HepG2 (cell line): ENCODE data around the gene PSMB1. TPM values are rescaled to one million over a fixed set of nuclear protein-coding genes. Genes with fewer than 3 reads are reported as not detected.

Source experiments
- DNMT1 ChIP-seq: sonication (generic); formaldehyde crosslinking; IDR thresholded peaks from 2 replicates; pipeline ENCODE4 v1.5.1; 2020; ENCODE audit warnings: mild to moderate bottlenecking, missing genetic modification reagents
- PRDM4 ChIP-seq: sonication (generic); formaldehyde crosslinking; IDR thresholded peaks from 2 replicates; pipeline ENCODE4 v1.9.0; 2021; ENCODE audit warnings: missing genetic modification reagents, borderline replicate concordance
- REPIN1 ChIP-seq: sonication (generic); formaldehyde crosslinking; IDR thresholded peaks from 2 replicates; pipeline ENCODE4 v1.8.0; 2022; ENCODE audit warnings: missing genetic modification reagents, low read depth, mild to moderate bottlenecking, borderline replicate concordance
- SAFB2 ChIP-seq: sonication (generic); formaldehyde crosslinking; IDR thresholded peaks from 2 replicates; pipeline ENCODE4 v1.5.1; 2020; ENCODE audit warnings: missing genetic modification reagents, low read depth, mild to moderate bottlenecking, borderline replicate concordance
- SP1 ChIP-seq, 2 experiments: fragments of 450-650 bp in 1 of 2; sonication (generic) in 1 of 2; formaldehyde crosslinking in 1 of 2; IDR thresholded peaks; 2 replicates each; pipeline versions ENCODE4 v1.4.0 to v1.6.1; 2016 to 2020; ENCODE audit warnings: missing genetic modification reagents in 1 of 2
- TGIF2 ChIP-seq: IDR thresholded peaks from 2 replicates; pipeline ENCODE4 v1.6.1; 2016; ENCODE audit warnings: control low read depth, missing compliant biosample characterization
- ZHX2 ChIP-seq, 2 experiments: sonication (generic) in 1 of 2; formaldehyde crosslinking in 1 of 2; IDR thresholded peaks; 2 replicates each; pipeline versions ENCODE4 v1.6.1 to v1.9.0; 2014 to 2022; ENCODE audit warnings: antibody characterized with exemption in 1 of 2, borderline replicate concordance in 1 of 2, inconsistent platforms in 1 of 2, low read depth in 1 of 2, missing genetic modification reagents in 1 of 2
- ZNF317 ChIP-seq: sonication (generic); formaldehyde crosslinking; IDR thresholded peaks from 2 replicates; pipeline ENCODE4 v1.5.0; 2020; ENCODE audit warnings: mild to moderate bottlenecking, missing genetic modification reagents
- ZNF441 ChIP-seq: sonication (generic); formaldehyde crosslinking; IDR thresholded peaks from 2 replicates; pipeline ENCODE4 v1.7.0; 2021; ENCODE audit warnings: missing genetic modification reagents, borderline replicate concordance
- polyA plus RNA-seq, 8 experiments: library from polyadenylated mRNA; depleted of rRNA in 3 of 8; stranded (reverse) in 7 of 8; unstranded in 1 of 8; fragments of >200 nt; fragmentation: Illumina TruSeq in 4 of 8; extraction: Trizol in 4 of 8; gene quantifications; 2 replicates each; pipeline versions ENCODE4 v1.2.1 to v1.2.3, GENCODE V29; 2011 to 2016; ENCODE audit warnings: low read depth in 4 of 8, missing spikeins in 1 of 8, mixed read lengths in 1 of 8; ENCODE audit not compliant: insufficient read depth in 1 of 8
- total RNA-seq, 5 experiments: library from RNA; depleted of rRNA; stranded (reverse); fragments of >200 nt; fragmentation: Illumina TruSeq; extraction: Trizol; gene quantifications; 2 replicates each; pipeline ENCODE4 v1.2.3, GENCODE V29; 2016; ENCODE audit warnings: low read depth in 1 of 5
- TF ChIP-seq, protein P1 (sequence below): sonication (generic); formaldehyde crosslinking; conservative IDR thresholded peaks from 2 replicates; pipeline ENCODE4 v1.8.1; 2023; ENCODE audit warnings: missing genetic modification reagents
- TF ChIP-seq, protein P2 (sequence below): sonication (generic); formaldehyde crosslinking; conservative IDR thresholded peaks from 2 replicates; pipeline ENCODE4 v1.4.0; 2020; ENCODE audit warnings: missing genetic modification reagents
- TF ChIP-seq, protein P3 (sequence below): sonication (generic); IDR thresholded peaks from 2 replicates; pipeline ENCODE4 v1.6.1; 2016; ENCODE audit warnings: low read depth, borderline replicate concordance

Gene PSMB1
- total and polyA plus RNA-seq, 2 of the 13 experiments (the other 11 are each of a cell fraction or from before 2014, with no cell fraction given): 528 to 592 TPM

DNA sequence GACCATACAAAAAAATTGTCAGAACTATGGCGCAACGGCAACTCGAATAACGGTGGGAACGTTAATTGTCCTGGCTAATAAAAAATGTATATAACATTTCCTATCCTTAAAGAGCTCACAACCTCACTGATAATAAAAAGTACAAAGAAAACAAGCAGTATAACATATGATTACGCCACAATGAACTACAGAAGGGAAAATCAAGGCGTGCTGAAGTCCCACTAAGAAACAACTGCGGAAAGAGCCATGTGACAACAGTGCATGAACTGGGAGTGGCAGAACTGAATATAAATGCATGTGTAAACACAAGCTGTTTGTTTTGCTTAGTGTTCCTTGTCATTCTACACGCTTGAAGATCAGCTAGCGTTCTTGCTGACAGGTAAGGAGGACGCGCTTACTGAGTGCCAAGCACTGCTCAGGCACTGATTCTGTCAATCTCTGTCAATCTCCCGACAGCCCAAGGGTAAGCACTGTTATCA is 466 bp upstream of the PSMB1 start (continued):
- TF ChIP-seq, protein P1, sequence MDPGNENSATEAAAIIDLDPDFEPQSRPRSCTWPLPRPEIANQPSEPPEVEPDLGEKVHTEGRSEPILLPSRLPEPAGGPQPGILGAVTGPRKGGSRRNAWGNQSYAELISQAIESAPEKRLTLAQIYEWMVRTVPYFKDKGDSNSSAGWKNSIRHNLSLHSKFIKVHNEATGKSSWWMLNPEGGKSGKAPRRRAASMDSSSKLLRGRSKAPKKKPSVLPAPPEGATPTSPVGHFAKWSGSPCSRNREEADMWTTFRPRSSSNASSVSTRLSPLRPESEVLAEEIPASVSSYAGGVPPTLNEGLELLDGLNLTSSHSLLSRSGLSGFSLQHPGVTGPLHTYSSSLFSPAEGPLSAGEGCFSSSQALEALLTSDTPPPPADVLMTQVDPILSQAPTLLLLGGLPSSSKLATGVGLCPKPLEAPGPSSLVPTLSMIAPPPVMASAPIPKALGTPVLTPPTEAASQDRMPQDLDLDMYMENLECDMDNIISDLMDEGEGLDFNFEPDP: peak; percentile 62; the same call in 1 of the 2 replicates
- no peak; the same call in 1 of the 2 replicates for TF ChIP-seq SAFB2 (CRISPR knock-in tag)
- TF ChIP-seq ZNF317: no peak
- no peak for TF ChIP-seq DNMT1 (CRISPR knock-in tag)
- no peak for TF ChIP-seq PRDM4 (CRISPR knock-in tag)
- no peak for TF ChIP-seq ZHX2 (IDR thresholded peaks at IDR 0.05; ENCODE audit: low read depth)
- no peak for TF ChIP-seq ZHX2 (CRISPR knock-in tag; IDR thresholded peaks at IDR 0.05; ENCODE audit: borderline replicate concordance)
- 0 out of 2 replicates have a peak, but pooled peaks have one; percentile 12 for TF ChIP-seq TGIF2 (CRISPR knock-in tag)
- no peak for TF ChIP-seq ZNF441 (CRISPR knock-in tag)
- TF ChIP-seq SP1 (IDR thresholded peaks at IDR 0.05): no peak
- no peak for TF ChIP-seq SP1 (CRISPR knock-in tag; IDR thresholded peaks at IDR 0.05)
- no peak for TF ChIP-seq REPIN1 (CRISPR knock-in tag)
- TF ChIP-seq, protein P2, sequence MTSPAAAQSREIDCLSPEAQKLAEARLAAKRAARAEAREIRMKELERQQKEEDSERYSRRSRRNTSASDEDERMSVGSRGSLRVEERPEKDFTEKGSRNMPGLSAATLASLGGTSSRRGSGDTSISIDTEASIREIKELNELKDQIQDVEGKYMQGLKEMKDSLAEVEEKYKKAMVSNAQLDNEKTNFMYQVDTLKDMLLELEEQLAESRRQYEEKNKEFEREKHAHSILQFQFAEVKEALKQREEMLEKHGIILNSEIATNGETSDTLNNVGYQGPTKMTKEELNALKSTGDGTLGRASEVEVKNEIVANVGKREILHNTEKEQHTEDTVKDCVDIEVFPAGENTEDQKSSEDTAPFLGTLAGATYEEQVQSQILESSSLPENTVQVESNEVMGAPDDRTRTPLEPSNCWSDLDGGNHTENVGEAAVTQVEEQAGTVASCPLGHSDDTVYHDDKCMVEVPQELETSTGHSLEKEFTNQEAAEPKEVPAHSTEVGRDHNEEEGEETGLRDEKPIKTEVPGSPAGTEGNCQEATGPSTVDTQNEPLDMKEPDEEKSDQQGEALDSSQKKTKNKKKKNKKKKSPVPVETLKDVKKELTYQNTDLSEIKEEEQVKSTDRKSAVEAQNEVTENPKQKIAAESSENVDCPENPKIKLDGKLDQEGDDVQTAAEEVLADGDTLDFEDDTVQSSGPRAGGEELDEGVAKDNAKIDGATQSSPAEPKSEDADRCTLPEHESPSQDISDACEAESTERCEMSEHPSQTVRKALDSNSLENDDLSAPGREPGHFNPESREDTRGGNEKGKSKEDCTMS (CRISPR knock-in tag): no peak
- TF ChIP-seq, protein P3, sequence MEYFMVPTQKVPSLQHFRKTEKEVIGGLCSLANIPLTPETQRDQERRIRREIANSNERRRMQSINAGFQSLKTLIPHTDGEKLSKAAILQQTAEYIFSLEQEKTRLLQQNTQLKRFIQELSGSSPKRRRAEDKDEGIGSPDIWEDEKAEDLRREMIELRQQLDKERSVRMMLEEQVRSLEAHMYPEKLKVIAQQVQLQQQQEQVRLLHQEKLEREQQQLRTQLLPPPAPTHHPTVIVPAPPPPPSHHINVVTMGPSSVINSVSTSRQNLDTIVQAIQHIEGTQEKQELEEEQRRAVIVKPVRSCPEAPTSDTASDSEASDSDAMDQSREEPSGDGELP: no peak
